Activated CD4-positive, CD25-positive, alpha-beta regulatory T cell treated with anti-CD3 and anti-CD28 coated beads, Interleukin-2, amount 50 U/mL, for 72 hours (primary cell): ENCODE data around the gene UBE3B.

Experiments
- DNase-seq: peaks from one replicate; pipeline ENCODE4 v3.0.0; 2021

Gene UBE3B

GRCh38 chr12:109534456-109534855 lies 57.0 kb downstream of the UBE3B start:
- no peak for DNase-seq

- no peak for DNase-seq
Observed at GRCh38 chr12:109535231-109535862, 57.9 kb downstream of the UBE3B start.

- no peak for DNase-seq
Observed at GRCh38 chr12:109535863-109536250, 58.4 kb downstream of the UBE3B start.

GRCh38 chr12:109537136-109537535 lies 59.7 kb downstream of the UBE3B start:
- DNase-seq, result no peak

GRCh38 chr12:109538191-109538863 lies 60.9 kb downstream of the UBE3B start:
- DNase-seq, result no peak

- DNase-seq, result no peak
Observed at GRCh38 chr12:109539508-109539907, 62.1 kb downstream of the UBE3B start.

- no peak for DNase-seq
Observed at GRCh38 chr12:109540526-109541412, 63.3 kb downstream of the UBE3B start.

- no peak for DNase-seq
Observed at GRCh38 chr12:109541413-109541726, 63.9 kb downstream of the UBE3B start.

- no peak for DNase-seq
Observed at GRCh38 chr12:109542014-109542413, 64.6 kb downstream of the UBE3B start.

GRCh38 chr12:109542876-109543275 lies 65.4 kb downstream of the UBE3B start:
- no peak for DNase-seq

GRCh38 chr12:109544955-109545531 lies 67.6 kb downstream of the UBE3B start:
- DNase-seq, result no peak

GRCh38 chr12:109545826-109546225 lies 68.4 kb downstream of the UBE3B start:
- DNase-seq, result no peak

- DNase-seq, result no peak
Observed at GRCh38 chr12:109547286-109547685, 69.9 kb downstream of the UBE3B start.

GRCh38 chr12:109548258-109548657 lies 70.8 kb downstream of the UBE3B start:
- no peak for DNase-seq

GRCh38 chr12:109549613-109550270 lies 72.3 kb downstream of the UBE3B start:
- no peak for DNase-seq

GRCh38 chr12:109550281-109550680 lies 72.8 kb downstream of the UBE3B start:
- DNase-seq, result no peak

GRCh38 chr12:109551108-109551507 lies 73.7 kb downstream of the UBE3B start:
- DNase-seq, result no peak

GRCh38 chr12:109552971-109553370 lies 75.5 kb downstream of the UBE3B start:
- no peak for DNase-seq

- no peak for DNase-seq
Observed at GRCh38 chr12:109553483-109553882, 76.0 kb downstream of the UBE3B start.

- no peak for DNase-seq
Observed at GRCh38 chr12:109553906-109554500, 76.6 kb downstream of the UBE3B start.

GRCh38 chr12:109554761-109555160 lies 77.3 kb downstream of the UBE3B start:
- no peak for DNase-seq

- no peak for DNase-seq
Observed at GRCh38 chr12:109555431-109556315, 78.2 kb downstream of the UBE3B start.
